ENCODE data around the gene MCC.

Gene MCC

DNA sequence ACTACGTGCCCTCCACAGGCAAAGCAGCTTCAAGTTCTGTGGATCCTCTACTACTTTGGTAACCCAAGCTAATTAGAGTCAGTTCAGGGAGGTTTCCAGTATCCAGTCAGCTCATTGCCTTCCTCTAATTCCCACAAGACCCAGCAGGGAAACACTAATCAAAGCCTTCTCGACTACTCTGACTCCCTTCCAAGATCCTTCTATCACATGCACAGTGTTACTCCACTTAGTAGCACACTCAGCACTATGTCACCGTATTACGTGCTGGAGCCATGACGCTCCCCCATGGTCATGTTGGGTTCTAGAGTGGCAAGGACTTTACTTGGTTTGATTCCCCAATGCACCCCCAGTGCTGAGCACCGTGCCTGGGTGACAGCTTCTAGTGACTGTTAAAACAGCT lies 458.6 kb downstream of the MCC start:
- DNase-seq (ENCODE audit: low spot score): no peak

DNA sequence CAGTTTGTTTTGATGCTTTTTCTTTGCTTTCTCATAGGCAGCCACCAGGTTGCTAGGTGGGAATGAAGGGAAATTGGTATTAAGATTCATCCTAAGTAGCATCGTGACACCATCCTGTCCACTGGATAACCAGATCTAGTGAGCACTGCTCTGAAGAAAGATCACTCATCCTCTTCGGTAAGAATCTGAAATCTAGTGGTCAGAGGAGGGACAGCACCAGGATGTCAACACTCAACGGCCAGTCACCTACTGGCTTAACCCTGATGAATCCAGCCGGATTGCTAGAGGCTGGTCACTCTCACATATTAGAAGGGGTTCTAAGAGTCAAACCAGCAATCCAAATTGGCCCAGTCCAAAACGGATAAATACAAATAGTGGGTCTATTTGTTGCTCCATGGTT lies 460.8 kb downstream of the MCC start:
- no peak for DNase-seq (ENCODE audit: low spot score)

DNA sequence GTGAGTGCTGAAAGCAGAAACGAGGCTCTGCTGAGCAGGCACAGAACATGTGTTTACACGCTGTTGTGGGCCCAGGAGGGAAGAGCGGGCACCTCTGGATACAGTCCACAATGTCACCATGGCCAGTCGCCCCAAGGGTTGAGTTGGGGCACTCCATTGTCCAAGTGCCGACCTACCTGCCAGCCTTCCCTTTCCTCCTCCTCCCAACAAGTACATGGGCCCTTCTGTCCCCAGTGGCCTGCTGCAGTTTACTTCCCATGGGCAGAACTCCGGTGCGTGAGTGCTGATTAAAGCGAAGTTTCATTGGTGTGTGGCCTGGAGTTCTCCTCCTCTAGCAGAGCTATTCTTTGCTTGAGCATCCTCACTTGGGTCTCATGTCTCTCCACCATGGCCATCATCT lies 461.2 kb downstream of the MCC start:
- DNase-seq (ENCODE audit: low spot score): no peak

DNA sequence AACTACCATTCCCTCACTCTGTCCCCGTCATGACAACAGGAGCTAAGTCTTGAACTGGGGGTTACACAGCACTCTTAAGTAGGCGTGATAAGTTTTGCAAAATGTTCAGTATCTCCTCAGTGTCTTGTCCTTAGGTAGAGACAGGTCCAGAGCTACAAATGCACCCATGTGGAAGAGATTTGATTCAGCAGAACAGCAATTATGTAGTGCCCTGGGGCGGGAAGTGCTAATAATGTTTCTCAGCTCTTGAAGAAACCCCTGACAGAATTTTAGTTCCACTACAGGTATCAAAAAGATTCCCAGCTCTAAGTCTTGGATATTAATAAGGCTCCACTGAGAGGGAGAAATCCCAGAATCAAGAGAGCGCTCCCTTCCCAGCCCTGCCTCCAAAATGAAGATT lies 462.0 kb downstream of the MCC start:
- no peak for DNase-seq (ENCODE audit: low spot score)

DNA sequence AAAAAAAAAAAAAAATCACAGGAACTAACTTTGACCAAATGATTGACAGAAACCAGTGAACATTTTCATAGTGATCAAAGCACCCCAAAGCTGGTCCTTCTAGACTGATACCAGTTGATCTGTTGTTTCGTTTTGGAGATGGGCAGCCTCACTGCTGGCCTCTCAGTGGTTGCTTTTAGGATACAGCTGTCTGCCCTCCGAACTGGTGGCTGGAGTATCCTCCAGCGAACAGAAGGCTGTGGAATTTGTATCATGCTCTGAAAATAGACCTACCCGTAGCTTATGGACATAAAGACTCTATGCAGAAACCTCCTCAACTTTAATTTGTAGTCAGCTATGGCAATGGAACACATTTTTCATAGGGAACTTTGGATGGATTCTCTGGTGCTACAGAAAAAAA lies 462.7 kb downstream of the MCC start:
- DNase-seq (ENCODE audit: low spot score): no peak

DNA sequence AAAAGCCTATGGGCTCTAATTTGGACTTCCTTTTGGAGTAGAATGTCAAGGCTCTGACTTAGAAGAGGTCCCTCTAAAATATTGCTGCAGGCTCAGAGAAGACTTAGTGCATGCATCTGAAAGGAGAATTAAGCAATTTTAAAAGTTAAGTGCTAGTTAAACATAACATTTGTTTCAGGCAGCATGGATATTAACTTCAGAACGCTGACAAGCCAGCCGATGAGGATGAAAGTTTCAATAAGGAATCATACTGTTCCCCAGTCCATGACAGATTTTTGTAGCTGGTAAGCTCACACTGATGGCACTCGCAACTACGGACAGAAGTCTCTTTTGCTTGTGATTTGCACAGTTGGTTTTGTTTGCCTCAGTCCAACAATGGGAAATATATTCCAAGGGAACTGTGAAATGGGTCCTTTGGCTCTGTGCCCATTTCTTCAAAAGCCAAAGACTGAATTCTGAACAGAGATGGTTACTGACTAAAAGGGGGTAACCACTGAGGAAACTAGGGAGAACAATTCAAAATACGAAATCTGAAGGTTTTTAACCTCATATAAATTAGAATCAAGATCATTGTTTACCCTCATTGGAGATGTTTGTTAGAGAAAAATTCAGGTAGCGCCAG lies 464.1 kb downstream of the MCC start:
- DNase-seq (ENCODE audit: low spot score): no peak

DNA sequence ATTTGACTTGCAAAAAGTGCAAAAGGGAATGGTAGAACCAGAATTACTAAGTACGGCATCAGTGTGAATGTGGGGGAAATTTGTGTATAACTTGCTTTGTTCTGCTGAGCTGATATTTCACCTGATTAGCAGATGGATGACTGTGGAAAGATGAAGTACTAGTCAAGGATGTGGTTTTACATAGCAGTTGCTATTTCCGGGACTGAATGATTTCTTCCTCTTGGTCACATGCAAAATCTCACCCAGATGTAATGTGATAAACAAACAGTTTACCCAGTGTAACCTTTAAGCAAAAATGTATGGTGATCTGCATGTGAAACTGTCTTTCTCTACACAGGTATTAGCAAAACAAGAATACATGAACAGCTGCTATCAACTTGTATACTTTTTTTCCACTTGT lies 465.6 kb downstream of the MCC start:
- DNase-seq (ENCODE audit: low spot score): no peak

DNA sequence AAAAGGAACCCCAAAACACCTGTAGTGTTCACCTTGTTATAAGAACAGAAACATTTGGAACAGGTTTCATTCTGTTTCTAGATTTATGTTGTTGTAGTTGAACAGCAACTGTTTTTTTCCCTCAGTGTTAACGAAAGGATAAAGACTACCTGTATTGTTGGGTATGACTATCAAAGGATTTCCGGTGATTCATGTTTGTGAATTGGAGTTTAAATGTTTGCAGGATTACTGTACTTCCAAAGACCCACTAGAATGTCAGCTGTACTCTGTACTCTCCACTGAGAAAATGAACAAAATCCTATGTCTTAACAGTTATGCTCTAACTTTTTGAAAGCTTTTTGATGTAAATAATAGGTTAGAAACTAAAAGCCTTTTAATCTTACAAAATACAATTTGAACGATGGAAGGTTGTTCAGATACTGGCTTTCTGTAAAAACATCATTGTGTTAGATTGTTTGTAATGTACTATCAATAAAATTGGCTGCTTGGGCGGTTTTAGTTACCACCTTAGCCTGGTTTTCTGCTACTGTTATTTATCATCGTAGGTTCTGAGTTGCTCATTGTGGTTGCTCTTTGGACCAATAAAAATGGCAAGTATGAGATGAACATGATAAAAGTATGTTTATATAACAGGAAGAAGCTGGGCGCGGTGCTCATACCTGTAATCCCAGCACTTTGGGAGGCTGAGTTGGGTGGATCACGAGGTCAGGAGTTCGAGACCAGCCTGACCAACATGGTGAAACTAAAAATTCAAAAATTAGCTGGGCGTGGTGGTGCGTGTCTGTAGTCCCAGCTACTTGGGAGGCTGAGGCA lies 467.6 kb downstream of the MCC start:
- DNase-seq (ENCODE audit: low spot score): peak; percentile 91

DNA sequence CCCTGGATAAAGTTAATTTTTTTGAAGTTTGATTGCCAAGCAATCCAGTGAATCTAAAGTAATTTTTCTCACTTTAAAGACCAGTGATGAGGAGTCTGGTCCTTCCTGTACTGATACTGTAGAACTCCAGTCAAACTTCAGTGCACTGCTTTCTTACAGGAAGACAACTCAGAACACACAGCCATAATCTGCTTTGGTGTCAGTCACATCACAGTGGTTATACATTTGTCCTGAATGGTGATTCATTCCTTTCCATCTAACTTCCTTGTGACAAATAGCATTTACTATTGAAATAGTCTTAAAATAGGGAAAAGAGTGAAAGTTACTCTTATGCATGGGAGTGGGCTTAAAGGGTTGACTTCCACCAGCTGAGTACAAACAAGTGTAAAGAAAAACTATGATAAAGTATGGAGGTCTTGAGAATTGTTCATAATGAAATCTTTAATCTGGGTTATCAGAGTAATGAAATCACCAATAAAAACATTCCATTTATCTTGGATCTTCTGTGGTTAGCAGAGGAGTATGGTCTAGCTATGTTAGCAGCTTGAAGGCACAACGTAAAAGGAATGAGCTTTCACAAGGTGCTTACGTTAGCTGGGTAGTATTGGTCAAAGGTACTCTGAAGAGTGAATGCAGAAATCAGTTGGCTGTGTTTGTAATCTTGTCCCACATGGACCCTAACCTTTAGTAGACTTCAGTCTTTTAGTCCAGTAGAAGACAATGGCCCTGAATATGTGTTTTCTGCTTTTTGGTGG lies 470.2 kb downstream of the MCC start:
- peak; percentile 76 for DNase-seq (ENCODE audit: low spot score)

DNA sequence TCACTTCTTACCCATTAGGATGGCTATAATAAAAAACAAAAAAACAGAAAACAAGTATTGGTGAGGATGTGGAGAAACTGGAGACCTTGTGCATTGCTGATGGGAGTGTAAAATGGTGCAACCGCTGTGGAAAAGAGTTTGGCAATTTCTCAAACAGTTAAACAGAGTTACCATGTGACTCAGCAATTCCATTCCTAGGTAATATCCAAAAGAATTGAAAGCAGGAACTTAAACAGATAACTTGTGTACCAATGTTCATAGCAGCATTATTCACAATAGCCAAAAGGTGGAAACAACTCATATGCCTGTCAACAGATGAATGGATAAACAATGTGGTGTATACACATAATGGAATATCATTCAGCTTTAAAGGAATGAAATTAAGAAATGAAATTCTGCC lies 482.8 kb downstream of the MCC start:
- DNase-seq (ENCODE audit: low spot score): no peak

DNA sequence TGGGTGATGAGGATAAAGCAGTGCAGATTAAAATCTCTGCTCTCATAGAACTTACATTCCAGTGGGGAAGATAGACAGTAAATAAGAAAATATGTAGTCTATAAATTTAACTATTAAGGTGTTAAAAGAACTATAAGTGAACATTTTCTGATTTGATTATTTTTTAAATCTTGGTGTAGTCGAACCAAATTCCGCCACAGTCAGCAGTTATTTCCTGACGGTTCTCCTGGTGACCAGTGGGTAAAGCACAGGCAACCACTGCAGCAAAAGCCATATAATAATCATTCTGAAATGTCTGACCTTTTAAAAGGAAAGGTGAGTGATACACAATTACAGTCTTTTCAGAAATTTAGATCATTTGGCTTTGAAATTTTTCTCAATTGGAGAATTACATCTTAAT lies 484.5 kb downstream of the MCC start:
- DNase-seq (ENCODE audit: low spot score): no peak

DNA sequence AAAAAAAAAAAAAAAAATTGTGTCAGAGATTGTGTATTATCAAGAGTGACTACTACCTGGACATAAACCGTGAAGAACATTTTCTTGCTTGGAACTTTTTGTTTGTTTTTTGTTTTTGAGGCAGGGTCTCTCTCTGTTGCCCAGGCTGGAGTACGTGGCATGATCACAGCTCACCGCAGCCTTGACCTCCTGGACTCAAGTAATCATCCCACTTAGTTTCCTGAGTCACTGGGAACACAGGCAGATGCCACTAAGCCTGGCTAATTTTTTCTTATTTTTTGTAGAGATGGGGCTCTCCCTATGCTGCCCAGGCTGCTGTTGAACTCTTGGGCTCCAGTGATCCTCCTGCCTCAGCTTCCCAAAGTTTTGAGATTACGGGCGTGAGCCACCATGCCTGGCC lies 485.8 kb downstream of the MCC start:
- no peak for DNase-seq (ENCODE audit: low spot score)

DNA sequence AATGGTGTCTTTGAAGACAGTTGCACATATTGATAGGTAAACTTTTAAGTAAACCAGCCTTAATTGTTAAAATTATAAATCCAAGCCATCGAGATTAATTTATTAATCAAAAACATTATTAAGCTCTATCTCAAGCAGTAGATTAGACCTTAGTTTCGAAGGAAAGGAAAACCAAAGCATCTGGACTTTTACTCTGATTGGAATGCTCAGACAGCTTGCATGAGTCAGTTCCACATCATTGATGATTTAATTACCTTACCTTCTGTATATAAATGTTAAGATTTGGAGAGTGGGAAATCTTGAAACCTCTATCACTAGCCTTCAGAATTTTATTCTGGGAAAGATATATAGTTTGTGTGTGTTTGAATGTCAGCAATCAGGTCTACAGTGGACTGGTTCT lies 487.8 kb downstream of the MCC start:
- no peak for DNase-seq (ENCODE audit: low spot score)

DNA sequence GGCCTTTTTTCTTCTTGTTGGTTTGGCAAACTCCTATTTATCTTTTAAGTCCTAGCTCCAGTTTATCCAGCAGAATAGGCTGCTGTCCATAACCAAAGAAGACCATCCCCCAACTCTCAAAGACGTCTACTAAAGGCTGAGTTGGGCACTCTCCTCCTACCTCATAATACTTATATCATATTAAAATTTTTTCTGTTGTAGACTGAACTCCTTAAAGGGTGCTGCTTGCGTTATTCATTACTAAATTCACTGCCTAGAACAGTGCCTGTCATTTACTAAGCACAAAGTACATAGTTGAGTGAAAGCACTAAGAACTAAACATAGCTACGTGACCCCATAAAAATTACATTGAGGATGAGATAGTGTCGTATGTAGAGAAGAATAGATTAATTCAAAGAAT lies 490.0 kb downstream of the MCC start:
- no peak for DNase-seq (ENCODE audit: low spot score)

DNA sequence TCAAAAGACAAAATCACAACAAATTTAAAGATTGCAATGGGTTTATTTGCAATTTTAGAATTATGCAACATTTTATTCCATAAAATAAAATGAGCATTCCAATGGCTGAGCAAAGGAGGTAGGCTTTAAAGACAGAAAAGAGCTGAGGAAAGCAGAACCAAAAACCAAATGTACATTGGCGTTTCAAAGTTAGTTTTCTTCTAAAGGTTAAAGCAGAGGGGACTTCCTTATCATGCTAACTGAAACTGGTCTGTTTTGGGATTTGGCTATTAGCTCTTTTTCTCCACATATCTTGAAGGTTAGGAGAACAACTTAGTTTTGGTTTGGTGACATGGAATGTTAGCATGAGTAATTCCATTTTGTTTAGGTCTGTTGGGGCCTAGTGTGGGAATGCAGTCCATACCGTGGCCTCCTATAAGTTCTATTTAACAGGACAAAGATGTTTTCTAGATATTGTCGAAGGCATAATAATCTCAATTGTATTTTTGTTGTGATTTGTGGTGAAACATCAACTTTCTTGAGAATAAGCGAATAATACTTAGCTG lies 491.4 kb downstream of the MCC start:
- DNase-seq (ENCODE audit: low spot score): no peak

DNA sequence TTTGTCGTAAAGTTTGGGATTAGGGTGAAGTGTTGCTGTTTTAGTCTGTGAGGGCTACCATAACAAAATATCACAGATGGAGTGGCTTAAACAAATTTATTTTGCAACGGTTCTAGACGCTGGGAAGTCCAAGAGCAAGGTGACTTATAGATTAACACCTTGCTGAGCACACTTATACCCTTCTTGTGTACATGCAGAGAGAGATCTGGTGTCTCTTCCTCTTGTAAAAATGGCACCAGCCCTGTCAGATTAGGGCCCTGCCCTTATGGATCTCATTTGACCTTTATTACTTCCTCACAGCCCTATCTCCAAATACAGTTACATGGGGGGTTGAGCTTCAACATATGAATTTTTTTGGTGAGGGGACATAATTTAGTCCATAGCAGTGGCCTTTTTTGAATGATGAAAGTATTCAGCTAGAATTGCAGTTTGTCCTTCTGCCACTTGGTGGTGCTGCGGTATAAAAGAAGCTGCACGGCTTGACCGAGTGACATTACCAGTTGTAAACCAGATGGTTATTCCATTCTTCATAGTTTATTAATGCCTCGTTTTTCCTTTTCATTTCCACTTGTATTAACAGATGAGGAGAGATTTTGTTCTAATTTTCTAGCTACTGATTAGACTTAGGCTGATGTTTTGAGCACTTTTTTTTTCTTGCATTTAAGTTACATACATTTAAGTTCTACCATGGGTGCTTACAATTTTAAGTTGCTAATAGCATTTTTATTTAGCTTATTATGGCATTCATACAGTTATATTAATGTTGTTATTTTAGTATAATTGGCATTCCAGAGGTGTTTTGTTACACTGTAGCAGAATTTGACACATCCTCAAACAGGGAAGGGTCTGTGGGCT lies 492.3 kb downstream of the MCC start:
- peak; percentile 75 for DNase-seq (ENCODE audit: low spot score)

DNA sequence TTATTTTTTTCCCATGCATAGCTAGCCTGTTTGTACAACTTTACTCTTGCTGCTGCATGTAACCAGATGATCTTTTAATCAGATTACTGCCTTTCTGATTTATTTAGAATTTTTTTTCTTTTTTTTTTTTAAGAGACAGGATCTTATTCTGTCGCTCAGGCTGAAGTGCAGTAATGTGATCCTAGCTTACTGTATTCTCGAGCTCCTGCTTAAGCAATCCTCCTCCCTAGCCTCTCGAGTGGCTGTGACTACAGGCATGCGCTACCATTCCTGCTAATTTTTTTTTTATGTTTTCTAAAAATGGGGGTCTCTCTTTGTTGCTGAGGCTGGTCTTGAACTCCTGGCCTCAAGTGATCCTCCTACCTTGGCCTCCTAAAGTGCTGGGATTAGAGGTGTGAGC lies 502.0 kb downstream of the MCC start:
- no peak for DNase-seq (ENCODE audit: low spot score)

DNA sequence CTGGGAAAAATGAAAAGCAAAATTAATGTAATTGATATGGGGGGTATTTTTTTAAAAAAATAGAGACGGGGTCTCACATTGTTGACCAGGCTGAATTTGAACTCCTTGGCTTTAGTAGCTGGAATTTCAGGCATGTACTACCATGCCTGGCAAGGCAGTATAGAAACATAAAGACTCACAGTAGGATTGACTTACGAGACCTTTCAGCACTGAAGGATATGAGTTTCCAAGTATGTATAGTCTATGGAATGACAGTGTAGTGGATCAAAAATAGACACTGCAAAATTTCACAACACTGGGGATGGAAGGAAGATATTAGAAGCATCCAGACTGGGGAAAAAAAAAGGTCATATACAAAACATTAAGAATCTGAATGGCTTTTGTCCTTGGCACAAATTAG lies 504.9 kb downstream of the MCC start:
- no peak for DNase-seq (ENCODE audit: low spot score)

DNA sequence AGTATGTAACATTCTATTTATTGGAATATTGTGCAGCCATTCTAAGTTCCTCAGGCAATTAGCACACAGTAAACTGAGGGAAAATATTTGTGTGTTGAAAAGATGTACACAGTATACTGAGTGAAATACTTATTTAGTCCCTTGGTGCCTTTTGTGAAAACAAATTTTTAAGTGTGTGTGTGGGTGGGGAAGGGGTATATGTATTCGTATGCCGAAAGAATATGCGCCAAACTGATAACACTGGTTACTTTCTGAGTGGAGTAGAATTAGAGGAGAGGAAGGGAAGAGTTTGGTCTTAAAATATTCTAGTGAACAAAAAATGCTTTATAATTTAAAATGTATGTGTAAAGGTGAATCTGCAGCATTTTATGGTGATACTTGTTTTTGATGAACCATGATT lies 508.5 kb downstream of the MCC start:
- DNase-seq (ENCODE audit: low spot score): no peak

DNA sequence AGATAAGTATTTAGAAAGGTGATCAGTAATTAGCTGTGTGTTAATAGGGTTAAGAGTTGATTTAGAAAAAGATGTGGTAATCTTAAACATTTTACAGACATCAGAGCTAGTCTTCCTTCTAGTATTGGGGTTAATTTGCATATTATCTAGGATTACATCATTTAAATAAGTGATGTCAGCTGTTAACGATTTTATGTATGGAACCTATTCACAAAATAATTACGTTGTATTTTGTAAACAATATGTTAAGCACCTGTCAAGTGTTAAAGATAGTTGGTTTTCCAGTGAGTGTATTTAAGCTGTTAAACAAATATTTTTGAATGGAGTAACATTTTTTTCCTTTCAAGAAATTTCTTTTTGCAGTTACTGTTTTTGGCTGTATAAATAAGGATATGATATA lies 509.4 kb downstream of the MCC start:
- no peak for DNase-seq (ENCODE audit: low spot score)

DNA sequence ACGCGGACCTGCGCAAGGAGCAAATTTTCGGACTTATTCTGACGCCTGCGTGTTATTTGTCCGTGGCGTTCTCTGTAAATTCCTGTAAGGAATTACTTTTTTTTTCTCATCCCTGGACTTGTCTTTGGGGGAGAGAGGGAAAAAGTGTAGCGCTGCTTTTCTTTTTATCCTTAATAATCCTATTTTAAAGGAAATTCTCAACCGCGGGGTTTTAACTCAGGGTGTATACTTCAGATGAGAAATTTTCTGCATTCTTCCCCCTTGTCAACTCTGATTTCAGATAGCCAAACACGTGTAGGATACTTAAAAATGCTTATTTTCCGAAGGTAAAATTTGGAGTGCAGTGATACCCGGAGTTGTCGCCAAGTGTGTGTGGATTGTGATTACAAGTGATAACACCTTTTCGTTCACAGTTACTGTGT lies 510.8 kb downstream of the MCC start:
- DNase-seq (ENCODE audit: low spot score): peak; percentile 21
